CD4-positive, alpha-beta T cell (primary cell): ENCODE data around the gene OPCML. TPM values are rescaled to one million over a fixed set of nuclear protein-coding genes. Genes with fewer than 3 reads are reported as not detected.

Experiments
- ATAC-seq: fragments of 200-7000 bp; cut with Tn5 transposase; one replicate; pipeline ENCODE4 v1.10.0; 2022; ENCODE audit warnings: mild to moderate bottlenecking; ENCODE audit not compliant: poor library complexity
- CTCF ChIA-PET: fragments of 350-600 bp; sonication (Branson Sonifier 250); formaldehyde crosslinking; loops from one replicate; lab custom pipeline; 2021; ENCODE audit warnings: antibody characterized with exemption, inconsistent platforms; lab: Charles Lee
- POLR2A ChIA-PET: fragments of 350-600 bp; sonication (Branson Sonifier 250); formaldehyde crosslinking; loops from one replicate; lab custom pipeline; 2021; ENCODE audit warnings: antibody characterized with exemption, inconsistent platforms; lab: Charles Lee
- DNase-seq, 14 experiments: peaks; one replicate each; pipeline ENCODE4 v3.0.0-alpha.2; 2013 to 2020; ENCODE audit warnings: mixed read lengths in 2 of 14
- H3K27ac ChIP-seq, 2 donors: one replicate each; pipeline versions ENCODE4 v1.5.1 to v1.7.0; 2013; ENCODE audit warnings: low read length in 2 of 2, low read depth in 1 of 2, mild to moderate bottlenecking in 1 of 2
- H3K27me3 ChIP-seq, 2 experiments: 1 replicate in 1 of 2; 2 replicates in 1 of 2; pipeline versions ENCODE4 v1.6.1 to v1.7.0; 2013; ENCODE audit warnings: low read length in 2 of 2, control low read depth in 1 of 2, mild to moderate bottlenecking in 1 of 2, moderate library complexity in 1 of 2; ENCODE audit not compliant: insufficient read depth in 2 of 2, control insufficient read depth in 1 of 2
- H3K36me3 ChIP-seq: one replicate; pipeline ENCODE4 v1.6.1; 2013; ENCODE audit warnings: low read length, control low read depth; ENCODE audit not compliant: insufficient read depth
- H3K4me1 ChIP-seq: one replicate; pipeline ENCODE4 v1.6.1; 2013; ENCODE audit warnings: low read length, control low read depth; ENCODE audit not compliant: insufficient read depth
- H3K4me3 ChIP-seq: one replicate; pipeline ENCODE4 v1.5.1; 2013; ENCODE audit warnings: mild to moderate bottlenecking, low read length, moderate library complexity
- H3K9me3 ChIP-seq, 2 experiments: 1 replicate in 1 of 2; 2 replicates in 1 of 2; pipeline versions ENCODE4 v1.6.1 to v1.7.0; 2013; ENCODE audit warnings: low read length in 2 of 2, mild to moderate bottlenecking in 2 of 2, control low read depth in 1 of 2, moderate library complexity in 1 of 2; ENCODE audit not compliant: control insufficient read depth in 1 of 2, insufficient read depth in 1 of 2
- H3K27ac Mint-ChIP-seq: one replicate; pipeline ENCODE4 v1.8.0; 2020; ENCODE audit warnings: mixed read lengths
- H3K27me3 Mint-ChIP-seq: one replicate; pipeline ENCODE4 v1.8.0; 2021; ENCODE audit warnings: mixed read lengths
- H3K36me3 Mint-ChIP-seq: one replicate; pipeline ENCODE4 v1.8.0; 2021; ENCODE audit warnings: low read depth, mixed read lengths
- H3K4me1 Mint-ChIP-seq: one replicate; pipeline ENCODE4 v1.8.0; 2021; ENCODE audit warnings: low read depth, mixed read lengths
- H3K4me3 Mint-ChIP-seq: one replicate; pipeline ENCODE4 v1.8.0; 2020; ENCODE audit warnings: mild to moderate bottlenecking, mixed read lengths
- H3K9me3 Mint-ChIP-seq: one replicate; pipeline ENCODE4 v1.8.0; 2020; ENCODE audit warnings: mixed read lengths
- CTCF ChIP-seq: fragments of 200-600 bp; IDR thresholded peaks from one replicate; pipeline ENCODE4 v1.8.0; 2022; ENCODE audit warnings: antibody characterized with exemption, mild to moderate bottlenecking
- intact Hi-C, 2 experiments: fragments of 100-400 bp; cut with DNase I in 1 of 2; cut with micrococcal nuclease in 1 of 2; formaldehyde crosslinking; loops; one replicate each; pipeline versions ENCODE4 v1.15.1 to v1.9.0; 2023 to 2025; cut with DNase I, micrococcal nuclease
- total RNA-seq, 174 experiments: library from RNA in 2 of 174; stranded (reverse) in 2 of 174; gene quantifications; one replicate each; pipeline ENCODE4 v1.2.3 and lab custom pipeline; 2021 to 2026

OPCML gene
- total RNA-seq, 2 experiments from 2014 or later = not detected

GRCh38 chr11:132595711-132596134 is 936.6 kb downstream of the OPCML start:
- no peaks in the 10 kb centered on the region for H3K4me1 ChIP-seq
- intact Hi-C loops = no loop called here
- no peaks in the 10 kb centered on the region for H3K27me3 ChIP-seq
- Mint-ChIP-seq H3K4me1 (no peaks in the 10 kb centered on the region), H3K36me3 (no peaks in the 10 kb centered on the region), H3K4me3 (no peak overlapping the region), H3K27me3 (no peaks in the 10 kb centered on the region), H3K27ac (no peak overlapping the region), H3K9me3 (no peaks in the 10 kb centered on the region)
- no peak overlapping the region for H3K4me3 ChIP-seq
- no peaks in the 10 kb centered on the region for H3K9me3 ChIP-seq
- no peak for ATAC-seq
- H3K27ac ChIP-seq = no peak overlapping the region
- ChIA-PET POLR2A (no interaction called here), CTCF (no interaction called here)
- TF ChIP-seq CTCF = no peak
- no peaks in the 10 kb centered on the region for H3K36me3 ChIP-seq
- DNase-seq = no peak

GRCh38 chr11:132595246-132595645 is 937.1 kb downstream of the OPCML start:
- TF ChIP-seq CTCF = no peak
- no peak for DNase-seq
- POLR2A ChIA-PET = no interaction called here
- Mint-ChIP-seq H3K27me3 (no peaks in the 10 kb centered on the region), H3K4me1 (no peaks in the 10 kb centered on the region), H3K36me3 (no peaks in the 10 kb centered on the region), H3K9me3 (no peaks in the 10 kb centered on the region), H3K27ac (no peak overlapping the region), H3K4me3 (no peak overlapping the region)
- no peaks in the 10 kb centered on the region for H3K36me3 ChIP-seq
- no peak overlapping the region for H3K4me3 ChIP-seq
- no peak for ATAC-seq
- CTCF ChIA-PET = no interaction called here
- intact Hi-C loops = no loop called here
- H3K4me1 ChIP-seq = no peaks in the 10 kb centered on the region
- H3K9me3 ChIP-seq = no peaks in the 10 kb centered on the region
- no peak overlapping the region for H3K27ac ChIP-seq
- H3K27me3 ChIP-seq = no peaks in the 10 kb centered on the region

- TF ChIP-seq CTCF = no peak
- H3K4me1 ChIP-seq = no peaks in the 10 kb centered on the region
- no peak overlapping the region for H3K4me3 ChIP-seq
- Mint-ChIP-seq H3K4me1 (no peaks in the 10 kb centered on the region), H3K4me3 (no peak overlapping the region), H3K27ac (no peak overlapping the region), H3K9me3 (peaks cover 2% of the 10 kb centered on the region), H3K36me3 (no peaks in the 10 kb centered on the region), H3K27me3 (no peaks in the 10 kb centered on the region)
- intact Hi-C loops = no loop called here
- DNase-seq (no peak), ATAC-seq (no peak)
- no peaks in the 10 kb centered on the region for H3K27me3 ChIP-seq
- H3K27ac ChIP-seq = no peak overlapping the region
- H3K9me3 ChIP-seq = no peaks in the 10 kb centered on the region
- CTCF ChIA-PET = interaction anchor here (0.6 kb wide), 1 partner anchor 9 kb away, joined by 3 read pairs; no protein-coding TSS in a partner anchor
- POLR2A ChIA-PET = no interaction called here
- no peaks in the 10 kb centered on the region for H3K36me3 ChIP-seq
These were observed 941.3 kb downstream of the OPCML start for GRCh38 chr11:132590986-132591385.
